ENCODE measurements around the gene RASGRF1.

The RASGRF1 gene

GRCh38 chr15:78950902-78951840, 139.4 kb downstream of the RASGRF1 start:
- no peak for DNase-seq

GRCh38 chr15:78950343-78950742, 140.2 kb downstream of the RASGRF1 start:
- DNase-seq = no peak

GRCh38 chr15:78949461-78949860, 141.1 kb downstream of the RASGRF1 start:
- DNase-seq = peak; percentile 56

GRCh38 chr15:78947506-78947905, 143.1 kb downstream of the RASGRF1 start:
- no peak for DNase-seq

GRCh38 chr15:78946493-78946892, 144.1 kb downstream of the RASGRF1 start:
- no peak for DNase-seq

GRCh38 chr15:78944669-78945407, 145.7 kb downstream of the RASGRF1 start, which contains the start of gene CTSH:
Gene CTSH (minus strand): TSS chr15:78945046. CDS start chr15:78944981, 65 bp downstream.
- DNase-seq = peak; percentile 93

GRCh38 chr15:78944202-78944625, 146.4 kb downstream of the RASGRF1 start:
- no peak for DNase-seq

GRCh38 chr15:78943692-78944091, 146.9 kb downstream of the RASGRF1 start:
- no peak for DNase-seq

GRCh38 chr15:78942741-78943140, 147.8 kb downstream of the RASGRF1 start:
- DNase-seq = no peak

- no peak for DNase-seq
Measured at GRCh38 chr15:78938658-78939488, 151.7 kb downstream of the RASGRF1 start.

GRCh38 chr15:78937132-78937739, 153.3 kb downstream of the RASGRF1 start:
- peak; percentile 41 for DNase-seq

- DNase-seq = no peak
Measured at GRCh38 chr15:78934655-78935023, 155.9 kb downstream of the RASGRF1 start.

- peak; percentile 54 for DNase-seq
Measured at GRCh38 chr15:78933823-78934654, 156.5 kb downstream of the RASGRF1 start.

- DNase-seq = peak; percentile 42
Measured at GRCh38 chr15:78933187-78933822, 157.3 kb downstream of the RASGRF1 start.

GRCh38 chr15:78932258-78932808, 158.2 kb downstream of the RASGRF1 start:
- peak; percentile 43 for DNase-seq

- peak; percentile 42 for DNase-seq
Measured at GRCh38 chr15:78931439-78932257, 158.9 kb downstream of the RASGRF1 start.

- DNase-seq = peak; percentile 47
Measured at GRCh38 chr15:78930577-78931388, 159.8 kb downstream of the RASGRF1 start.

GRCh38 chr15:78929536-78930264, 160.9 kb downstream of the RASGRF1 start:
- peak; percentile 50 for DNase-seq

Data from islet precursor cell (in vitro differentiated cells).